T-cell (primary cell): ENCODE results near the gene RBM5. TPM values are rescaled to one million over a fixed set of nuclear protein-coding genes. Genes with fewer than 3 reads are reported as not detected.

Experiments used
- ATAC-seq, 4 experiments: fragments of 200-7000 bp in 3 of 4; fragments of 150-1000 bp in 1 of 4; cut with Tn5 transposase; replicated peaks in 1 of 4; 1 replicate in 3 of 4; 2 replicates in 1 of 4; pipeline ENCODE4 v1.10.0; 2021; ENCODE audit warnings: moderate library complexity in 3 of 4, mild to moderate bottlenecking in 2 of 4, moderate number of reproducible peaks in 1 of 4
- CTCF ChIA-PET, 2 donors: fragments of 300-600 bp; sonication (Branson Sonifier 250); formaldehyde crosslinking; loops; one replicate each; lab custom pipeline; 2022; ENCODE audit warnings: antibody characterized with exemption in 2 of 2; lab: Charles Lee
- POLR2A ChIA-PET, 2 donors: fragments of 300-600 bp; sonication (Branson Sonifier 250); formaldehyde crosslinking; loops; one replicate each; lab custom pipeline; 2022; ENCODE audit warnings: antibody characterized with exemption in 2 of 2; lab: Charles Lee
- DNase-seq, 35 experiments: peaks; one replicate each; pipeline versions ENCODE4 v3.0.0 to v3.0.0-alpha.2; 2013 to 2023
- H3K27ac ChIP-seq: one replicate; pipeline ENCODE4 v1.5.1; 2013; ENCODE audit warnings: low read length
- H3K27me3 ChIP-seq, 2 experiments: replicated peaks in 1 of 2; 1 replicate in 1 of 2; 2 replicates in 1 of 2; pipeline versions ENCODE4 v1.6.1 to v1.7.0; 2013; ENCODE audit warnings: low read length in 1 of 2, mixed read lengths in 1 of 2; ENCODE audit not compliant: control insufficient read depth in 2 of 2, insufficient read depth in 2 of 2; ENCODE audit errors: extremely low read depth in 1 of 2
- H3K36me3 ChIP-seq, 2 donors: 1 replicate in 1 of 2; 2 replicates in 1 of 2; pipeline versions ENCODE4 v1.6.1 to v1.7.0; 2013; ENCODE audit warnings: low read length in 1 of 2; ENCODE audit not compliant: control insufficient read depth in 2 of 2, insufficient read depth in 1 of 2; ENCODE audit errors: extremely low read depth in 1 of 2
- H3K4me1 ChIP-seq, 2 experiments: 1 replicate in 1 of 2; 2 replicates in 1 of 2; pipeline versions ENCODE4 v1.6.1 to v1.7.0; 2013; ENCODE audit warnings: low read length in 2 of 2, mixed read lengths in 1 of 2; ENCODE audit not compliant: insufficient read depth in 2 of 2, control insufficient read depth in 1 of 2; ENCODE audit errors: extremely low read depth in 1 of 2
- H3K4me3 ChIP-seq, 2 donors: 1 replicate in 1 of 2; 2 replicates in 1 of 2; pipeline versions ENCODE4 v1.5.1 to v1.7.0; 2013; ENCODE audit warnings: mild to moderate bottlenecking in 2 of 2, low read length in 1 of 2, moderate library complexity in 1 of 2; ENCODE audit not compliant: control insufficient read depth in 1 of 2; ENCODE audit errors: extremely low read depth in 1 of 2
- H3K9me3 ChIP-seq: 2 replicates; pipeline ENCODE4 v1.7.0; 2013
- H3K27ac Mint-ChIP-seq, 2 donors: one replicate each; pipeline ENCODE4 v1.8.0; 2020 to 2021; ENCODE audit warnings: mild to moderate bottlenecking in 2 of 2, mixed read lengths in 2 of 2
- H3K27me3 Mint-ChIP-seq, 2 donors: one replicate each; pipeline ENCODE4 v1.8.0; 2021 to 2022; ENCODE audit warnings: mixed read lengths in 2 of 2
- H3K36me3 Mint-ChIP-seq: one replicate; pipeline ENCODE4 v1.8.0; 2021; ENCODE audit warnings: mixed read lengths
- H3K4me1 Mint-ChIP-seq, 3 donors: one replicate each; pipeline ENCODE4 v1.8.0; 2020 to 2022; ENCODE audit warnings: mixed read lengths in 3 of 3, mild to moderate bottlenecking in 1 of 3
- H3K4me3 Mint-ChIP-seq, 3 donors: one replicate each; pipeline ENCODE4 v1.8.0; 2020 to 2022; ENCODE audit warnings: mild to moderate bottlenecking in 3 of 3, mixed read lengths in 3 of 3, moderate library complexity in 3 of 3
- H3K9me3 Mint-ChIP-seq, 3 donors: one replicate each; pipeline ENCODE4 v1.8.0; 2020 to 2022; ENCODE audit warnings: mixed read lengths in 3 of 3
- WGBS: methylation state at CpG from one replicate; pipeline ENCODE4 v1.1.5; 2013; ENCODE audit warnings: missing lambda C conversion rate; ENCODE audit not compliant: insufficient coverage; 5-methylcytosine and 5-hydroxymethylcytosine counted together
- total RNA-seq, 35 experiments: library from RNA in 6 of 35; stranded (reverse) in 6 of 35; fragments of 120-200 nt in 1 of 35; gene quantifications; one replicate each; pipeline versions ENCODE4 v1.2.1 to v1.2.4 and lab custom pipeline; 2013 to 2026

Gene RBM5
- total RNA-seq, 5 donors from 2014 or later (not counting 1 experiment from before 2014, with no cell fraction given) = 293 to 354 (median 316) TPM

- no peak overlapping the region for H3K4me3 ChIP-seq
- ATAC-seq (no peak), DNase-seq (no peak)
- Mint-ChIP-seq H3K4me1 (peaks cover 9 to 19% (median 18%) of the 10 kb centered on the region in 3 donors), H3K27me3 (no peaks in the 10 kb centered on the region), H3K36me3 (peaks cover 61% of the 10 kb centered on the region), H3K27ac (peak overlapping the region in 1 of 2 donors; percentile 7), H3K4me3 (no peak overlapping the region), H3K9me3 (no peaks in the 10 kb centered on the region)
- no peaks in the 10 kb centered on the region for H3K4me1 ChIP-seq
- CTCF ChIA-PET = interaction anchor here in 1 of 2 donors (1.3 kb wide), 1 partner anchor 18 kb away, joined by 3 read pairs; no protein-coding TSS in a partner anchor
- 100% methylated on average over 1 of the region's 5 CpGs for WGBS
- no peaks in the 10 kb centered on the region for H3K27me3 ChIP-seq
- no peak overlapping the region for H3K27ac ChIP-seq
- H3K36me3 ChIP-seq = peaks cover 7 to 97% of the 10 kb centered on the region in 2 donors
- POLR2A ChIA-PET = interaction anchor here in 1 of 2 donors (0.6 to 0.9 kb wide), 2 partner anchors 10 to 12 kb away, joined by 3 to 6 read pairs; no protein-coding TSS in a partner anchor
- H3K9me3 ChIP-seq = no peaks in the 10 kb centered on the region
Measured at GRCh38 chr3:50100386-50100785, 11.7 kb downstream of the RBM5 start.

- Histone ChIP-seq H3K9me3 (no peaks in the 10 kb centered on the region), H3K4me3 (no peak overlapping the region), H3K27ac (no peak overlapping the region), H3K27me3 (no peaks in the 10 kb centered on the region), H3K4me1 (no peaks in the 10 kb centered on the region), H3K36me3 (peaks cover 7 to 94% of the 10 kb centered on the region in 2 donors)
- ChIA-PET POLR2A (interaction anchor here in 1 of 2 donors (0.5 kb wide), 1 partner anchor 16 kb away, joined by 4 read pairs; no protein-coding TSS in a partner anchor), CTCF (interaction anchor here in 1 of 2 donors (1.3 kb wide), 1 partner anchor 19 kb away, joined by 3 read pairs; no protein-coding TSS in a partner anchor)
- peak overlapping the region in 1 of 2 donors; percentile 28 for H3K27ac Mint-ChIP-seq
- no peaks in the 10 kb centered on the region for H3K27me3 Mint-ChIP-seq
- ATAC-seq (no peak), DNase-seq (no peak)
- 85% methylated on average over 2 of the region's 4 CpGs for WGBS
- no peaks in the 10 kb centered on the region for H3K9me3 Mint-ChIP-seq
- no peak overlapping the region for H3K4me3 Mint-ChIP-seq
- peaks cover 55% of the 10 kb centered on the region for H3K36me3 Mint-ChIP-seq
- peaks cover under 1 to 11% (median 11%) of the 10 kb centered on the region in 3 donors for H3K4me1 Mint-ChIP-seq
Measured at GRCh38 chr3:50100956-50101845, 12.5 kb downstream of the RBM5 start.

- ATAC-seq = no peak
- Histone ChIP-seq H3K27ac (no peak overlapping the region), H3K9me3 (no peaks in the 10 kb centered on the region), H3K27me3 (no peaks in the 10 kb centered on the region), H3K4me1 (no peaks in the 10 kb centered on the region), H3K36me3 (peaks cover 14 to 94% of the 10 kb centered on the region in 2 donors), H3K4me3 (no peak overlapping the region)
- no peaks in the 10 kb centered on the region for H3K9me3 Mint-ChIP-seq
- WGBS = 94% methylated on average over 4 of the region's 7 CpGs
- no peaks in the 10 kb centered on the region for H3K27me3 Mint-ChIP-seq
- peaks cover 0 to 6% (median 3%) of the 10 kb centered on the region in 3 donors for H3K4me1 Mint-ChIP-seq
- H3K4me3 Mint-ChIP-seq = no peak overlapping the region
- DNase-seq = no peak
- ChIA-PET POLR2A (no interaction called here), CTCF (interaction anchor here in 1 of 2 donors (0.7 kb wide), 1 partner anchor 8 kb away, joined by 12 read pairs; no protein-coding TSS in a partner anchor)
- peaks cover 57% of the 10 kb centered on the region for H3K36me3 Mint-ChIP-seq
- no peak overlapping the region for H3K27ac Mint-ChIP-seq
Measured at GRCh38 chr3:50102558-50102957, 13.8 kb downstream of the RBM5 start.

- Histone ChIP-seq H3K27ac (no peak overlapping the region), H3K4me1 (peaks cover 0 to 7% of the 10 kb centered on the region in 2 experiments), H3K36me3 (peaks cover 9 to 99% of the 10 kb centered on the region in 2 donors), H3K27me3 (no peaks in the 10 kb centered on the region), H3K4me3 (no peak overlapping the region), H3K9me3 (no peaks in the 10 kb centered on the region)
- ATAC-seq (no peak), DNase-seq (no peak)
- Mint-ChIP-seq H3K4me1 (peaks cover 0 to 3% (median 0%) of the 10 kb centered on the region in 3 donors), H3K27me3 (no peaks in the 10 kb centered on the region), H3K9me3 (no peaks in the 10 kb centered on the region), H3K36me3 (peaks cover 71% of the 10 kb centered on the region), H3K27ac (no peak overlapping the region), H3K4me3 (no peak overlapping the region)
- no CpG with 5 or more reads among the region's 5 CpGs for WGBS
- ChIA-PET CTCF (interaction anchor here in 1 of 2 donors (0.6 kb wide), 1 partner anchor 370 kb away, joined by 4 read pairs; no protein-coding TSS in a partner anchor), POLR2A (interaction anchor here in 1 of 2 donors (0.9 kb wide), 1 partner anchor 12 kb away, joined by 6 read pairs; no protein-coding TSS in a partner anchor)
Measured at GRCh38 chr3:50111757-50112156, 23.0 kb downstream of the RBM5 start.

- ChIA-PET POLR2A (interaction anchor here in 1 of 2 donors (0.9 kb wide), 1 partner anchor 12 kb away, joined by 6 read pairs; no protein-coding TSS in a partner anchor), CTCF (interaction anchor here in 1 of 2 donors (0.6 kb wide), 1 partner anchor 369 kb away, joined by 4 read pairs; no protein-coding TSS in a partner anchor)
- H3K9me3 ChIP-seq = no peaks in the 10 kb centered on the region
- H3K27me3 ChIP-seq = no peaks in the 10 kb centered on the region
- Mint-ChIP-seq H3K4me1 (peaks cover 0 to 3% (median 0%) of the 10 kb centered on the region in 3 donors), H3K27me3 (no peaks in the 10 kb centered on the region), H3K9me3 (no peaks in the 10 kb centered on the region), H3K4me3 (no peak overlapping the region), H3K27ac (no peak overlapping the region), H3K36me3 (peaks cover 70% of the 10 kb centered on the region)
- DNase-seq (no peak), ATAC-seq (no peak)
- H3K36me3 ChIP-seq = peaks cover 5 to 99% of the 10 kb centered on the region in 2 donors
- H3K4me3 ChIP-seq = no peak overlapping the region
- WGBS = 100% methylated on average over 1 of the region's 3 CpGs
- H3K27ac ChIP-seq = no peak overlapping the region
- peaks cover 0 to 7% of the 10 kb centered on the region in 2 experiments for H3K4me1 ChIP-seq
Measured at GRCh38 chr3:50112462-50112861, 23.7 kb downstream of the RBM5 start.

- Histone ChIP-seq H3K36me3 (peaks cover 21 to 88% of the 10 kb centered on the region in 2 donors), H3K4me3 (no peak overlapping the region), H3K27ac (no peak overlapping the region), H3K9me3 (no peaks in the 10 kb centered on the region), H3K27me3 (no peaks in the 10 kb centered on the region), H3K4me1 (peaks cover 0 to 7% of the 10 kb centered on the region in 2 experiments)
- no peaks in the 10 kb centered on the region for H3K9me3 Mint-ChIP-seq
- peaks cover 53% of the 10 kb centered on the region for H3K36me3 Mint-ChIP-seq
- H3K27me3 Mint-ChIP-seq = no peaks in the 10 kb centered on the region
- ChIA-PET POLR2A (interaction anchor here in 1 of 2 donors (0.7 kb wide), 2 partner anchors 15 to 1178 kb away, joined by 3 to 4 read pairs; no protein-coding TSS in a partner anchor), CTCF (interaction anchor here in 1 of 2 donors (0.5 kb wide), 1 partner anchor 110 kb away, joined by 3 read pairs; no protein-coding TSS in a partner anchor)
- 99% methylated on average over 8 of the region's 8 CpGs for WGBS
- no peak for DNase-seq
- no peak overlapping the region for H3K4me3 Mint-ChIP-seq
- no peak for ATAC-seq
- H3K27ac Mint-ChIP-seq = no peak overlapping the region
- H3K4me1 Mint-ChIP-seq = peaks cover 0 to 4% (median 0%) of the 10 kb centered on the region in 3 donors
Measured at GRCh38 chr3:50117120-50117519, 28.4 kb downstream of the RBM5 start.
